Glutamatergic neuron (in vitro differentiated cells): ENCODE measurements around the gene ADCY5. TPM values are rescaled to one million over a fixed set of nuclear protein-coding genes. Genes with fewer than 3 reads are reported as not detected.

Experiments
- DNase-seq: peaks from one replicate; pipeline ENCODE4 v3.0.0; 2022
- H3K27ac Mint-ChIP-seq: one replicate; pipeline ENCODE4 v1.8.0; 2020; ENCODE audit warnings: mild to moderate bottlenecking, mixed read lengths, inconsistent platforms; ENCODE audit not compliant: unreplicated experiment
- H3K27me3 Mint-ChIP-seq: one replicate; pipeline ENCODE4 v1.8.0; 2020; ENCODE audit warnings: mild to moderate bottlenecking, moderate library complexity, mixed read lengths, inconsistent platforms; ENCODE audit not compliant: unreplicated experiment
- H3K36me3 Mint-ChIP-seq: one replicate; pipeline ENCODE4 v1.8.0; 2020; ENCODE audit warnings: mild to moderate bottlenecking, mixed read lengths, inconsistent platforms; ENCODE audit not compliant: unreplicated experiment
- H3K4me1 Mint-ChIP-seq: one replicate; pipeline ENCODE4 v1.8.0; 2020; ENCODE audit warnings: mild to moderate bottlenecking, low read depth, mixed read lengths, inconsistent platforms; ENCODE audit not compliant: unreplicated experiment
- H3K4me3 Mint-ChIP-seq: one replicate; pipeline ENCODE4 v1.8.0; 2020; ENCODE audit warnings: mild to moderate bottlenecking, mixed read lengths, inconsistent platforms; ENCODE audit not compliant: unreplicated experiment
- H3K9me3 Mint-ChIP-seq: one replicate; pipeline ENCODE4 v1.8.0; 2020; ENCODE audit warnings: mild to moderate bottlenecking, moderate library complexity, mixed read lengths, inconsistent platforms; ENCODE audit not compliant: unreplicated experiment
- CTCF ChIP-seq: fragments of 200-600 bp; sonication (generic); IDR thresholded peaks from one replicate; pipeline ENCODE4 v1.5.0; 2021; ENCODE audit not compliant: partially characterized antibody, unreplicated experiment
- total RNA-seq: library from RNA; stranded (reverse); fragmentation: NEBNext Ultra II Directional; extraction: Animal tissue kit (Norgen Biotek cat#: 25700); gene quantifications from one replicate; pipeline ENCODE4 v1.2.1, GENCODE V29; 2021; ENCODE audit not compliant: unreplicated experiment

Gene ADCY5
- total RNA-seq, 1 donor from 2014 or later = 2.1 TPM

DNA sequence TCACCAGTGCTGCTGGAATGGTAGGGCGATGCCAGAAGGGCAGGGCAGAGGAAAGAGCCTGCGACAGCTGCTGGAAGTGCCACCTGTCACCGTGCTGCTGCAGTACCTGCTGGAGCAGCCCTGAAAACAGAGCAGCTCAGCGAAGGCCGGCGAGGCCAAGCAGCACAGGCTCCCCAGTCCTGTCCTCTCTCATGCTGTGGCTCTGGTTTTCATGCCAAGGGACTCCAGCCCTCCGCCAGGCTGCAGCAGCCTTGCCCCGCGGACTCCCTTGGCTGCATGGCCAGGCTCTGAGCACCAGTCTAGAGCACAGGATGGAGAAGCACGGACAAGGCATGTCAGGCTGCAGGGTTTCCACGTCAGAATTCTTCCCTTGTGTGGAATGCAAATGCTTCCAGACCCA lies 43.9 kb downstream of the ADCY5 start:
- DNase-seq = no peak
- no peaks in the 10 kb centered on the region for H3K36me3 Mint-ChIP-seq
- no peak overlapping the region for H3K27ac Mint-ChIP-seq
- H3K4me3 Mint-ChIP-seq = no peak overlapping the region
- TF ChIP-seq CTCF = no peak
- no peaks in the 10 kb centered on the region for H3K9me3 Mint-ChIP-seq
- no peaks in the 10 kb centered on the region for H3K27me3 Mint-ChIP-seq
- peaks cover 3% of the 10 kb centered on the region for H3K4me1 Mint-ChIP-seq

DNA sequence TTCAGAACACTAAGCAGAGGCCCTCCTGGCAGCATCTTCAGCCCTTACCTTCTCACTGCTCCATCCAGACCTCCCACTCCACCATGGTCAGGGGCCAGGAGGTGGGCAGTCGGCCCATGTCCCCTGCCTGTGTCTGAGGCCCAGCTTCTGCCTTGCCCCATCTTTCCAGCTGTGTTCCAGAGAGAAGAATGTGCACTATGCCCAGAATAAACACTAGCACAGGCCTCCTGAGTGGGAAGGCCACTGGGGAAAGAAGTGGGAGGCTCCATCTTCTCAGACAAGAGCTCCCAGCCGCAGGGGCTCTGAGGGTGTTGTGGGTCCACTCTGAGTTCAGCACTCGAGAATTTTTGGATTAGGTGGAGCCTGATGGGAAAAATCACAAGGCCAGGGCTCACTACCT lies 44.5 kb downstream of the ADCY5 start:
- H3K36me3 Mint-ChIP-seq = no peaks in the 10 kb centered on the region
- no peak for DNase-seq
- H3K9me3 Mint-ChIP-seq = no peaks in the 10 kb centered on the region
- no peak overlapping the region for H3K27ac Mint-ChIP-seq
- no peaks in the 10 kb centered on the region for H3K27me3 Mint-ChIP-seq
- H3K4me1 Mint-ChIP-seq = peaks cover 3% of the 10 kb centered on the region
- H3K4me3 Mint-ChIP-seq = no peak overlapping the region
- TF ChIP-seq CTCF = no peak

- no peak overlapping the region for H3K27ac Mint-ChIP-seq
- no peak for DNase-seq
- no peak overlapping the region for H3K4me3 Mint-ChIP-seq
- no peak for TF ChIP-seq CTCF
- H3K4me1 Mint-ChIP-seq = peaks cover under 1% of the 10 kb centered on the region
- no peaks in the 10 kb centered on the region for H3K36me3 Mint-ChIP-seq
- H3K27me3 Mint-ChIP-seq = peaks cover 2% of the 10 kb centered on the region
- H3K9me3 Mint-ChIP-seq = peaks cover 1% of the 10 kb centered on the region
Observed at GRCh38 chr3:123401836-123402530, 46.9 kb downstream of the ADCY5 start.

- Mint-ChIP-seq H3K36me3 (no peaks in the 10 kb centered on the region), H3K9me3 (peaks cover 3% of the 10 kb centered on the region), H3K4me3 (no peak overlapping the region), H3K4me1 (no peaks in the 10 kb centered on the region), H3K27me3 (peaks cover 4% of the 10 kb centered on the region), H3K27ac (no peak overlapping the region)
- no peak for DNase-seq
- no peak for TF ChIP-seq CTCF
Observed at GRCh38 chr3:123400169-123400568, 48.7 kb downstream of the ADCY5 start.

- DNase-seq = no peak
- TF ChIP-seq CTCF = no peak
- Mint-ChIP-seq H3K36me3 (no peaks in the 10 kb centered on the region), H3K4me1 (no peaks in the 10 kb centered on the region), H3K27ac (no peak overlapping the region), H3K9me3 (peaks cover 3% of the 10 kb centered on the region), H3K27me3 (peaks cover 4% of the 10 kb centered on the region), H3K4me3 (no peak overlapping the region)
Observed at GRCh38 chr3:123399653-123400052, 49.2 kb downstream of the ADCY5 start.
